Pancreas (tissue), 10 donors: ENCODE data around the gene OR8A1. TPM values are rescaled to one million over a fixed set of nuclear protein-coding genes. Genes with fewer than 3 reads are reported as not detected.

Experiments
- ATAC-seq, 4 donors: fragments of 200-7000 bp; cut with Tn5 transposase; one replicate each; pipeline versions ENCODE4 v1.8.0 to v1.9.1; 2020; ENCODE audit warnings: mild to moderate bottlenecking in 4 of 4, moderate library complexity in 4 of 4
- DNase-seq, 6 donors: peaks; one replicate each; pipeline ENCODE4 v3.0.0-alpha.2; 2020
- FAIRE-seq: peaks from 2 replicates; lab custom pipeline; 2012; peaks lifted over from hg19 to GRCh38; lab: Jason Lieb, UNC
- H3K27ac ChIP-seq, 4 donors: fragments of 200-600 bp; sonication (generic); 1 replicate in 3 of 4; 2 replicates in 1 of 4; pipeline versions ENCODE4 v1.5.0 to v1.8.0; 2020
- H3K27me3 ChIP-seq, 4 donors: fragments of 200-600 bp; one replicate each; pipeline ENCODE4 v1.8.0; 2021
- H3K36me3 ChIP-seq, 3 donors: fragments of 200-600 bp; sonication (generic) in 1 of 3; one replicate each; pipeline versions ENCODE4 v1.5.0 to v1.8.0; 2020 to 2021
- H3K4me1 ChIP-seq, 3 donors: fragments of 200-600 bp; one replicate each; pipeline ENCODE4 v1.8.0; 2021
- H3K4me3 ChIP-seq, 4 donors: fragments of 200-600 bp; sonication (generic) in 2 of 4; one replicate each; pipeline versions ENCODE4 v1.5.0 to v1.8.0; 2020 to 2021
- H3K9me3 ChIP-seq, 4 donors: fragments of 200-600 bp; one replicate each; pipeline ENCODE4 v1.8.0; 2021
- WGBS, 2 donors: extraction: QIAGEN DNeasy Blood & Tissue Kit; methylation state at CpG; one replicate each; pipeline ENCODE4 v1.1.7; 2013; 5-methylcytosine and 5-hydroxymethylcytosine counted together
- intact Hi-C, 3 donors: fragments of 100-400 bp; cut with DNase I; formaldehyde crosslinking; loops; one replicate each; pipeline versions ENCODE4 v1.11.1 to v1.14.2; 2022
- polyA plus RNA-seq, 2 donors: library from polyadenylated mRNA; stranded (reverse); fragments of 200-250 nt; gene quantifications; one replicate each; pipeline ENCODE4 v1.2.3, GENCODE V29; 2013
- total RNA-seq, 6 donors: library from RNA; stranded (reverse); fragmentation: NEBNext Ultra II Directional in 4 of 6; extraction: Animal tissue kit (Norgen Biotek cat#: 25700) in 4 of 6; gene quantifications; one replicate each; pipeline versions ENCODE4 v1.2.1 to v1.2.4, GENCODE V29; 2021 to 2023
- TF ChIP-seq, protein P1 (sequence below), 4 donors: fragments of 200-600 bp; sonication (generic) in 3 of 4; IDR thresholded peaks; one replicate each; pipeline versions ENCODE4 v1.5.0 to v1.8.0; 2021; ENCODE audit warnings: antibody characterized with exemption in 4 of 4
- donor health status: healthy with polysubstance abuse.
- donor health status: DM: no; HTN: no; CAD: no; lungs with moderate emphysema.
- donor health status: DM: no; HTN: no; CAD: no.
- donor health status: control.
- donor health status: control.
- donor health status: Bipolar disorder and iron deficiency.
- donor health status: DM: yes; HTN: yes; CAD: no.
- donor health status: DM: no; HTN: no; CAD: no.
- donor health status: DM: no; HTN: no; CAD: no.
- donor health status: DM: yes; HTN: yes; CAD: no.

Gene OR8A1
- total and polyA plus RNA-seq, 8 donors: 0.02 TPM; not detected in 7

DNA sequence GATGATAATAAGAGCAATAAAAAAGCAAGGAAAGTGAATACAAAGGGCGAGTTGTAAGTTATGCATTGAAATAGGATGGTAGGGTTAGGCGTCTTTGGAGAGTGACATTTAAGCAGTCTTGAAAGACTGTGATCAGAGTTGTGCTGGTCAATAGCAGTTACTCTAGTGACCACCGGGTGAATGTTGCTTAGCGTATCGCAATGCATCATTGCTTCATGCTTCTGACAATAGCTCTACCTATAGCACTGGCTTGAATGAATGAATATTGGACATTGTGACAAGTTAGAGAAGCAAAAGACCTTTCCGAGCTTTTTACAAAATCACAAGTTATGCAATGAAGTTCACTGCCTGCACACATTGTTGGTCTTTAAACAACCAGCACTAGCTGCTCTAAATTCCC is 18.6 kb upstream of the OR8A1 start:
- TF ChIP-seq, protein P1, sequence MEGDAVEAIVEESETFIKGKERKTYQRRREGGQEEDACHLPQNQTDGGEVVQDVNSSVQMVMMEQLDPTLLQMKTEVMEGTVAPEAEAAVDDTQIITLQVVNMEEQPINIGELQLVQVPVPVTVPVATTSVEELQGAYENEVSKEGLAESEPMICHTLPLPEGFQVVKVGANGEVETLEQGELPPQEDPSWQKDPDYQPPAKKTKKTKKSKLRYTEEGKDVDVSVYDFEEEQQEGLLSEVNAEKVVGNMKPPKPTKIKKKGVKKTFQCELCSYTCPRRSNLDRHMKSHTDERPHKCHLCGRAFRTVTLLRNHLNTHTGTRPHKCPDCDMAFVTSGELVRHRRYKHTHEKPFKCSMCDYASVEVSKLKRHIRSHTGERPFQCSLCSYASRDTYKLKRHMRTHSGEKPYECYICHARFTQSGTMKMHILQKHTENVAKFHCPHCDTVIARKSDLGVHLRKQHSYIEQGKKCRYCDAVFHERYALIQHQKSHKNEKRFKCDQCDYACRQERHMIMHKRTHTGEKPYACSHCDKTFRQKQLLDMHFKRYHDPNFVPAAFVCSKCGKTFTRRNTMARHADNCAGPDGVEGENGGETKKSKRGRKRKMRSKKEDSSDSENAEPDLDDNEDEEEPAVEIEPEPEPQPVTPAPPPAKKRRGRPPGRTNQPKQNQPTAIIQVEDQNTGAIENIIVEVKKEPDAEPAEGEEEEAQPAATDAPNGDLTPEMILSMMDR (IDR thresholded peaks at IDR 0.05): no peak
- no peak for FAIRE-seq

DNA sequence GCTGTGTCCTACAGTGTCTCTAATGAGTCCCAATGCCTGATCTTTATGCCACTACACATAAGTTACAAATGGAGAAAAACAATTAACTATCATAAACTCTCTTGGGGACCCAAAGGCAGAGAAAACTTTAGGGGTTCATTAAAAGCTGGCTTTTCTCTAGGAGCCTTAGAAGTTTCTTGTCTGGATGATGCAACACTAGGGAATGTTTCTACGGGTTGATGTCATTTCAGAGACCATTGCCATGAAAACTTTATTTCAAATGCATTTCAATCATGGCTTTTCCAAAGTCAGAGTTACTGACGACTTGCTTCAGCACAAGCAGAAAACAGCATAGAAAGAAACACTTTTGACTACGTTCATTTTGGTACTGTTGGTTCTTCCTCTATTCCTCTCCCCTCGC is 17.8 kb upstream of the OR8A1 start:
- no peak overlapping the region for H3K4me3 ChIP-seq
- TF ChIP-seq, protein P1 (IDR thresholded peaks at IDR 0.05): no peak
- no peaks in the 10 kb centered on the region for H3K36me3 ChIP-seq
- H3K27me3 ChIP-seq: peaks cover 0 to 5% (median 1%) of the 10 kb centered on the region in 4 donors
- whole genome bisulfite sequencing, 2 donors: 67 to 74% methylated on average over 4 of the region's 4 CpGs
- no peaks in the 10 kb centered on the region for H3K4me1 ChIP-seq
- H3K27ac ChIP-seq: no peak overlapping the region
- intact Hi-C loops: no loop called here
- DNase-seq (no peak), ATAC-seq (no peak), FAIRE-seq (no peak)
- H3K9me3 ChIP-seq: no peaks in the 10 kb centered on the region

More for the DNA sequence above, 18.6 kb upstream of the OR8A1 start:
- Histone ChIP-seq H3K27ac (no peak overlapping the region), H3K36me3 (no peaks in the 10 kb centered on the region), H3K9me3 (no peaks in the 10 kb centered on the region), H3K4me3 (no peak overlapping the region), H3K4me1 (no peaks in the 10 kb centered on the region), H3K27me3 (peaks cover 0 to 5% (median 1%) of the 10 kb centered on the region in 4 donors)
- intact Hi-C loops: no loop called here
- DNase-seq (no peak), ATAC-seq (no peak)
- 65 to 70% methylated on average over 6 of the region's 6 CpGs for WGBS, 2 donors

DNA sequence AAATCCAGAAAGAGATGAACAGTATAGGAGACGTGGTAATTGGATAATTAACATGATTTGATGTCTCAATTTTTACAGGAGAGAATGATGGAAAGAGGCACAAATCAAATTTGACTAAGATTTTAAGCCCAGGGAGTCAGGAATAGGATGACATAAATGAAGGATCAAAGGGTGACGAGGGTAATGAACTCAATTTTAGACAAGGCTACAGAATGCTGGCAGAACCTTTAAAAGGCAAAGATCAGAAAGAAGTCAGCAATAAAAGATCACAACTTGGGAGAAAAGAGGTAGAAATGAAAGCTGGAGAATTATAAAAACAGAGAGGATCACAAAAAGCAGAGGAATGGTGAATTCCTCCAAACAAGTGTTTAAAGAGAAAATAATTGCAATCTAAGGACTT is 13.0 kb upstream of the OR8A1 start:
- TF ChIP-seq, protein P1 (IDR thresholded peaks at IDR 0.05): no peak
- peaks cover 0 to 6% (median 0%) of the 10 kb centered on the region in 4 donors for H3K27me3 ChIP-seq
- no peak overlapping the region for H3K27ac ChIP-seq
- ATAC-seq: no peak
- H3K4me1 ChIP-seq: no peaks in the 10 kb centered on the region
- no peaks in the 10 kb centered on the region for H3K36me3 ChIP-seq
- intact Hi-C loops: no loop called here
- no peaks in the 10 kb centered on the region for H3K9me3 ChIP-seq
- no peak overlapping the region for H3K4me3 ChIP-seq
- no peak for FAIRE-seq
- WGBS, 2 donors: 30 to 50% methylated on average over 2 of the region's 2 CpGs
- DNase-seq: no peak

DNA sequence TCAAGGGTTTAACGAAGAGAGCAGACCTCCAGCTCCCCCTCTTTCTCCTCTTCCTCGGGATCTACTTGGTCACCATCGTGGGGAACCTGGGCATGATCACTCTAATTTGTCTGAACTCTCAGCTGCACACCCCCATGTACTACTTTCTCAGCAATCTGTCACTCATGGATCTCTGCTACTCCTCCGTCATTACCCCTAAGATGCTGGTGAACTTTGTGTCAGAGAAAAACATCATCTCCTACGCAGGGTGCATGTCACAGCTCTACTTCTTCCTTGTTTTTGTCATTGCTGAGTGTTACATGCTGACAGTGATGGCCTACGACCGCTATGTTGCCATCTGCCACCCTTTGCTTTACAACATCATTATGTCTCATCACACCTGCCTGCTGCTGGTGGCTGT is 363 bp downstream of the OR8A1 start:
- DNase-seq: no peak
- WGBS, 2 donors: 62 to 75% methylated on average over 7 of the region's 7 CpGs
- no peaks in the 10 kb centered on the region for H3K4me1 ChIP-seq
- H3K27ac ChIP-seq: no peak overlapping the region
- no peaks in the 10 kb centered on the region for H3K9me3 ChIP-seq
- no peaks in the 10 kb centered on the region for H3K36me3 ChIP-seq
- ATAC-seq: no peak
- TF ChIP-seq, protein P1 (IDR thresholded peaks at IDR 0.05): no peak
- H3K27me3 ChIP-seq: peaks cover 0 to 7% (median 2%) of the 10 kb centered on the region in 4 donors
- intact Hi-C loops: no loop called here
- FAIRE-seq: no peak
- no peak overlapping the region for H3K4me3 ChIP-seq

DNA sequence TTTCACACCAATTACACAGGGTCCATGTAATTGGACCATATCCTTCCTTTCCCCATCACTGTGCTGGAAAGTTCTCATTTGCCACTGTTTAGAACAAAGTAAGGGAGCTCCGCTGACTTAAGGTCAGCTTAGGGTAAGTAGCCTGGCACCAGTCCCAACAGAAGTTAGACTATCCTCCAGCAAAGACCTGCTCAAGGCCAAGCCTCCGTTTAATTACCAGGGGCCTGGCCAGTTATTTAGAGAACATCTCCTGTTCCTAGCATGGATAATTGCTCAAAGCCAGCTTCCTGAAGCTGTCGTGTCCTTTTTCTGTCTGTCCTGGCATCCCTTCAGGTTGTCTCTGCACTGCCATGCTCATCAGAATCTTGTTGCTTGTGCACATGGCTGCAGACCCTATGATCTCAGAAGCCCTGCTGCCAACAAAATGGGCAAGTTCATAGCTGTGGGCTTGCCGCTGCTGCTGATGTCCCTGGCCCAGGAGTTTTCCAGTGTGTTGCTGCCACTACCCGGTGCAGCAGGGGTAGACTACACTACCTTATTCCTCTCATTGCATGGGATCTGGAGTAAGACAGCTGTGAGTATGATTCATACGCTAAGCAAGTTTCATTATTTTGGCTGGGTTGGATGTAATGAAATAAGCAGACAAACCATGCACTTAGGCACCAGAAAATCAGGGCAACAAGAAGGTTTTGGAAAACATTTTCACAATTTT is 8.1 kb downstream of the OR8A1 start:
- no peak overlapping the region for H3K27ac ChIP-seq

More for the DNA sequence above, 8.1 kb downstream of the OR8A1 start:
- TF ChIP-seq, protein P1 (IDR thresholded peaks at IDR 0.05): no peak
- no peak for FAIRE-seq
- no peak overlapping the region for H3K4me3 ChIP-seq
- no peaks in the 10 kb centered on the region for H3K36me3 ChIP-seq
- no peaks in the 10 kb centered on the region for H3K4me1 ChIP-seq
- H3K9me3 ChIP-seq: no peaks in the 10 kb centered on the region
- intact Hi-C loops: no loop called here
- no peak for ATAC-seq
- no peak for DNase-seq
- peaks cover 0 to 7% (median 1%) of the 10 kb centered on the region in 4 donors for H3K27me3 ChIP-seq
- 69 to 71% methylated on average over 6 of the region's 6 CpGs for WGBS, 2 donors
